ENCODE data around the gene SSBP3. TPM values are rescaled to one million over a fixed set of nuclear protein-coding genes. Genes with fewer than 3 reads are reported as not detected.
A peak's percentile ranks its signal among the peaks of the same experiment; 100 is the strongest.

SSBP3 gene
- total RNA-seq, 1 experiment from 2014 or later: 15.0 TPM

DNA sequence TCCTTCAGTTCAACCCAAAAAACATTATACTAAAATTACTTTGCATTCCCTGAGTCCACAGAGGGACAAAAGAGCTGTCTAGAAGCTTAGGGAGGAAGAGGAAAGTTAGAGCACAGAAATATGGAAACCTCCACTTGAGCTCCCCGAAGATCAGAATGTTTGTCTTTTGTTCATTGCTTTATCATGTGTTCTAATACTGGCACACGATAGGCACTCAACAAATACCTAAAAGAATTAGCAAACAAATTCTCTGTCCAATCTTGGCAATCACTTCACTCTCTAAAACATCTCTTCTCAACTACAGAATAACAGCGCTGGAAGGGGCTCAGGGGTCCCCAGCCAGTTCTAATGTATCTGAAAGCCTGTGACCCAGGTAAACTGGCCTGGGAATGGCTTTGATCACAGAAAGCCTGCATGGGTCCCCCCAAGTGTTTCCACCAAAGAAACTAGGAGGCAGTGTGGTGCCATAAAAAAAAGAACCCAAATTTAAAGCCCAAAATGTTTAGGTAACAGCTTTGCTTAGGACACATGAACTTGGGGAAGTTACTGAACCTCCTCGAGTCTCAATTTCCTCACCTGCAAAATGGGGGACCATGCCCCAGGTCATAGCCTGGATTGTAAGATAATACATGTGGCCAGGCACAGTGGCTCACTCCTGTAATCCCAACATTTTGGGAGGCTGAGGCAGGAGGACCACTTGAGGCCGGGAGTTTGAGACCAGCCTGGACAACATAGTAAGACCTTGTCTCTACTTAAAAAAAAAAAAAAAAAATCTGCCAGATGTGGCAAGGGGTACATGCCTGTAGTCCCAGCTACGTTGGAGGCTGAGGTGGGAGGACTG is 45.8 kb downstream of the SSBP3 start:
- BruUV-seq (replicated peaks): no TSS peak
- H3K36me3 ChIP-seq (ENCODE audit: low read depth, low read length): no peaks in the 10 kb centered on the region
- ChIA-PET POLR2A (ENCODE audit: unreplicated experiment) (no interaction called here), CTCF (no interaction called here)
- no peaks in the 10 kb centered on the region for H3F3A ChIP-seq (ENCODE audit: low read length, unreplicated experiment)
- no peaks in the 10 kb centered on the region for H3K79me2 ChIP-seq (ENCODE audit: low read length)
- H2AFZ ChIP-seq (ENCODE audit: low read length): no peak overlapping the region
- H3K9me2 ChIP-seq (replicated peaks; ENCODE audit: low read length): no peaks in the 10 kb centered on the region
- ATAC-seq (no peak), DNase-seq (peak; percentile 9)
- no peak overlapping the region for H3K27ac ChIP-seq (ENCODE audit: low read length)
- no peaks in the 10 kb centered on the region for H3K27me3 ChIP-seq (ENCODE audit: low read length)
- H3K4me2 ChIP-seq (ENCODE audit: low read length): no peak overlapping the region
- no peaks in the 10 kb centered on the region for H3K4me1 ChIP-seq (ENCODE audit: insufficient read depth, low read length)
- H3K9ac ChIP-seq (ENCODE audit: low read length): no peak overlapping the region
- H3K4me3 ChIP-seq (ENCODE audit: low read length): no peak overlapping the region
- intact Hi-C loops (cut with micrococcal nuclease): loop anchor here (1.0 kb wide), 1 partner anchor 128 kb away; no protein-coding TSS in a partner anchor
- no peaks in the 10 kb centered on the region for H4K20me1 ChIP-seq (ENCODE audit: low read length)
- H3K9me3 ChIP-seq (ENCODE audit: low read length): no peaks in the 10 kb centered on the region
- TF ChIP-seq, protein P1, sequence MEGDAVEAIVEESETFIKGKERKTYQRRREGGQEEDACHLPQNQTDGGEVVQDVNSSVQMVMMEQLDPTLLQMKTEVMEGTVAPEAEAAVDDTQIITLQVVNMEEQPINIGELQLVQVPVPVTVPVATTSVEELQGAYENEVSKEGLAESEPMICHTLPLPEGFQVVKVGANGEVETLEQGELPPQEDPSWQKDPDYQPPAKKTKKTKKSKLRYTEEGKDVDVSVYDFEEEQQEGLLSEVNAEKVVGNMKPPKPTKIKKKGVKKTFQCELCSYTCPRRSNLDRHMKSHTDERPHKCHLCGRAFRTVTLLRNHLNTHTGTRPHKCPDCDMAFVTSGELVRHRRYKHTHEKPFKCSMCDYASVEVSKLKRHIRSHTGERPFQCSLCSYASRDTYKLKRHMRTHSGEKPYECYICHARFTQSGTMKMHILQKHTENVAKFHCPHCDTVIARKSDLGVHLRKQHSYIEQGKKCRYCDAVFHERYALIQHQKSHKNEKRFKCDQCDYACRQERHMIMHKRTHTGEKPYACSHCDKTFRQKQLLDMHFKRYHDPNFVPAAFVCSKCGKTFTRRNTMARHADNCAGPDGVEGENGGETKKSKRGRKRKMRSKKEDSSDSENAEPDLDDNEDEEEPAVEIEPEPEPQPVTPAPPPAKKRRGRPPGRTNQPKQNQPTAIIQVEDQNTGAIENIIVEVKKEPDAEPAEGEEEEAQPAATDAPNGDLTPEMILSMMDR (conservative IDR thresholded peaks at IDR 0.05; ENCODE audit: low read depth, low read length): peak; percentile 17; the same call in 1 of the 2 replicates
- no peak for TF ChIP-seq EZH2 (IDR thresholded peaks at IDR 0.05; ENCODE audit: low read length, unreplicated experiment)

DNA sequence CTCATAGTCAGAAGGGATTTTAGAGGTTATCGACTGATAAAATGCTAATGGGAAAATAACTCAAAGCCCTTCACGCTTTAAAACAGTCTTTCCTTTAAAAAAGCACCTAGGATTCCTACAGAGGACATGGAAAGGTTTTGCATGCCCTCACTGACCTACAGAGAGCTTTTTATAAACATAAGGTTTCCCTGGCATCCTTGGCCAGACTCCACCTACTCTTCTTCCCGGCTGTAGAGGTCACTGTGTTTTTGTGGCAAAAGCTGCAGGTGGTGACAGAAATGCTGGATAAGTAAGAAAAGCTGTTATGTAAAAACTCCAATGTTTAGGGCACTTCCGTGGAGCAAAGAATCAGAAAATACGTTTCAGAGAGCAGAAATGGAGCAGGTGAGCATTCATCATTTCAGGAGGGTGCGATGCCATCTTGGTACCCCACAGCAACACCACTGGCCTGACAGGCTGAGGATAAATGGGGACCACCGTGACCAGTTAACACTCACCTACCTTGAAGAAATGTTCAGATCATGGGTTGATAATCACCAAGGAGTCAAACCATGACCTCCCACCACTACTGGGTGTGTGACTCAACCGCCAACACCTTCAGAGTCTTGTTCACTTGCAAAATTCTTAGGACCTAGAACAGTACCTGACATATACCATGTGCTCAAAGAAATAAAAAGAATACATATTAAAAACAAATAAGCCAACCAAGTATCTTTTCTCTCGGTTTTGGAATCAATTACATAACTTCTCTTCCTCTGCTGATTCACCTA is 46.6 kb downstream of the SSBP3 start:
- Histone ChIP-seq H4K20me1 (ENCODE audit: low read length) (no peaks in the 10 kb centered on the region), H3K4me2 (ENCODE audit: low read length) (no peak overlapping the region), H3K27ac (ENCODE audit: low read length) (no peak overlapping the region), H3K4me3 (ENCODE audit: low read length) (no peak overlapping the region), H3K79me2 (ENCODE audit: low read length) (no peaks in the 10 kb centered on the region), H3K9ac (ENCODE audit: low read length) (no peak overlapping the region), H3K4me1 (ENCODE audit: insufficient read depth, low read length) (no peaks in the 10 kb centered on the region), H3K36me3 (ENCODE audit: low read depth, low read length) (no peaks in the 10 kb centered on the region), H3K9me3 (ENCODE audit: low read length) (no peaks in the 10 kb centered on the region), H3K27me3 (ENCODE audit: low read length) (no peaks in the 10 kb centered on the region), H3K9me2 (replicated peaks; ENCODE audit: low read length) (no peaks in the 10 kb centered on the region), H2AFZ (ENCODE audit: low read length) (no peak overlapping the region), H3F3A (ENCODE audit: low read length, unreplicated experiment) (no peaks in the 10 kb centered on the region)
- BruUV-seq (replicated peaks): no TSS peak
- POLR2A ChIA-PET (ENCODE audit: unreplicated experiment): no interaction called here
- ATAC-seq (no peak), DNase-seq (no peak)
- CTCF ChIA-PET: interaction anchor here (0.6 kb wide), 1 partner anchor 140 kb away, joined by 9 read pairs; no protein-coding TSS in a partner anchor
- intact Hi-C loops (cut with micrococcal nuclease): loop anchor here (1.0 kb wide), 1 partner anchor 129 kb away; no protein-coding TSS in a partner anchor
- TF ChIP-seq, protein P1 (conservative IDR thresholded peaks at IDR 0.05; ENCODE audit: low read depth, low read length): no peak
- TF ChIP-seq EZH2 (IDR thresholded peaks at IDR 0.05; ENCODE audit: low read length, unreplicated experiment): no peak
- TF ChIP-seq EZH2phosphoT487 (IDR thresholded peaks at IDR 0.05; ENCODE audit: borderline replicate concordance, low read length): no peak
